CD4-positive, alpha-beta T cell treated with Interleukin-15 for 1 hour (primary cell): ENCODE results near the gene SETBP1.

Source experiments
- DNase-seq: peaks from one replicate; pipeline ENCODE4 v3.0.0-alpha.2; 2020

SETBP1 gene

DNA sequence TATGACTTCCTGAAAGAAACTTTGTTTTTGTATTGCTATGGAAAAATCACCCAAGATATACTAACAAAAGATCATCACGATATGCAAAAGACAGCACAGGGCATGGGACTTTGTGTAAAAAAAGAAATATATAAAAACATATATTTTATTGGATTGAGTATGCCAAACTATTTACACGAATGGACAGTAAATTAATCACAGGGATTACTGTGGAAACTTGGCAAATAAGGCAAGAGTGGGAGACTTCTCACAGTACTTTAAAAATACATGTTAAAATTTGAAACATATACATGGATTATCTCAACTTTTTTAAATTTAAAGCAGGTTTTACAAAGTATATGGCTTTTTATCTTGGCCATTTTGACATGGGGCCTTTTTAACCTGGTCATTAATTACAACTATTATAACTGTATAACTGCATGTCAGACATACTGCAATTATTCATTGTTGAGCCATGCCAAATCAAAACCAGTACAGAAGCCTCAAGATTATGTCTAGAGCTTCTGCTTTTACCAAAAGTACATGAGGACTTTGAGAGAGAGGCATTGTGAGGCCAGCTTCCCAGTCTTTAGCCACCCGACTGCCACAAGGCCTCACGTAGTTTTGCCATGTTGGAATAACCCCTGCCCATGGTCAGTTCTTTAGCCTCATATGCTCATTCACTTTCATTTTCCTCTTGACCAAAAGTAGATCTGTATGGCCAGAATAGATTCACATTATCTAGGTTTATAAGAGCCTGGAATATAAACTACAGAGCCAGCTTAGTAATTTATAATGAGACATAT is 419.8 kb downstream of the SETBP1 start:
- no peak for DNase-seq

DNA sequence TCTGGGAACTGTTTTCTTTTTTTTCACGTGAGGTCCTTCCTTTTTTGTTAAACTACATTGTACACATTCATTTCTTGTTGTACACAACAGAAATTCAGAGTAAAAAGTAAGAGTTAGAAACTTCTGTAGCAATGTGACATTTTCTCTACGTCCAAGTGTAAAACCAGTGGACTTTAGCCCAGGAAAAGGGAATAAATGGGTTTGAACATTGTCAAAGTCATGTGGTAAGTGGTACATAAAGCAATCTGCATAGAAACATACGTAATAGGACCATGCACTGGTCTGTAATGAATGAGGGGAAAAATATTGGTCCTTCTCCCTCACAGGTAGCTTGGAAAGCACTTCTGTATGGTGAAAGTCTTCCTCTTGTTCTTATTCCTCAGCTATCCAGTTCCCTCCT is 421.4 kb downstream of the SETBP1 start:
- no peak for DNase-seq

DNA sequence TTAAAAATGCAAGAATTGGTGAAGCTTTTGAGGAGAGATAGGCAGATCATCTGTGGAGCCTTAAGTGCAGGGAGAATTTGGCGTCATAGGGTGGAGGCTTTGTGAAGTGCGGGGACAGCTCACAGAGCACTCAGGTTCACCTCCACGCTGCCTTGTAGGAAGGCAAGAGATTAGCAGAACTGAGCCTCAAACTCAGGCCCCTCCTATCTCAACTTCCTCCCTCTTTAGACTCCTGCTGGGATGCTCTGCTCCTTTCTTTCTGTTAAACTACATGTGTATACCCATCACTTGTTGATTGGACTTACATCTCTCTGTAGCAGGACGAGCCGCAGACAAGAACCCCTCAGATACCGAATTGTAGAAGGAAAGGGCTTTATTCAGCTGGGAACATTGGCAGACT is 422.2 kb downstream of the SETBP1 start:
- no peak for DNase-seq

DNA sequence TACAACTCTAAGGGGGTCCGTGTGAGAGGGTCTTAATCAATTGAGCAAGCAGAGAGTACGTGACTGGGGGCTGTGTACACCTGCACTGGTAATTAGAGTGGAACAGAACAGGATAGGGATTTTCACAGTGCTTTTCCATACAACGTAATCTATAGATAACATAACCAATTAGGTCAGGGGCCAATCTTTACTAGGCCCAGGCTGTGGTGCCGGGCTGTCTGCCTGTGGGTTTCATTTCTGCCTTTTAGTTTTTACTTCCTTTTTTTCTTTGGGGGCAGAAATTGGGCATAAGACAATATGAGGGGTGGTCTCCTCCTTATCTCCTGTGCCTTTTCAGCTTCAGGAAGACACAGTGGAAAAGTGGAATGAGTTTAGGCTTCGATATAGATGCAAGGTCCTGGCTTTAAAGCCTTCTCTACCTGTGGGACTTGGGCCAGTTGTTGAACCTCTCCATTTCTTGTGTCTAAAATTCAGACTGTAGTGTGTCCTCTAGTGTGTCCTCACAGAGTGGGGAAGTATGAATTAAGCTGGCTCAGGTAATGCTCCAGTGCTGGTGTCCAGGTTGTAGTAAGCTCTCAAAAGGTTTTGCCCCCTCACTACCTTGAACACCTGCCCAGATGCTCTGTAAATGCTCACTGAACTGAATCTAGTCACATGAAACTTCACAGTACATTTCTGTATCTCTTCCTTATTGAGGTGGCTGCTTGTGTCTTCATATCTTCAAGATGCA is 422.8 kb downstream of the SETBP1 start:
- DNase-seq = peak; percentile 34

DNA sequence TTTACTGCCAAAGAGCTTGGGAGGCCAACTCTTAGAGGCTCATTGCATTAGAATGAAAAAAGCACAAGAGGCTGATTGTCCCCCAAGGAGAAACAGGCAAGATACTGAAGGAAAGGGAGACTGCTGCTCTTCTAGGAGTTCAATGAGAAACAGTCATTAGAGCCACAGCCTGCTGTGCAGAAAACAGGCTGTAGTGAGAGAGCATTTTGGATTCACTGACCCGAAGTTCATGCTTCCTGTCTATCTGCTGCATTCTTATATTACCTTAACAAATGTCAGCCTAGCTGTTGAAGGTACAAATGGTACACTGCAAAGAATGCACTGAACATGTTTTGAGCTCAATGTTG is 423.3 kb downstream of the SETBP1 start:
- DNase-seq = no peak

DNA sequence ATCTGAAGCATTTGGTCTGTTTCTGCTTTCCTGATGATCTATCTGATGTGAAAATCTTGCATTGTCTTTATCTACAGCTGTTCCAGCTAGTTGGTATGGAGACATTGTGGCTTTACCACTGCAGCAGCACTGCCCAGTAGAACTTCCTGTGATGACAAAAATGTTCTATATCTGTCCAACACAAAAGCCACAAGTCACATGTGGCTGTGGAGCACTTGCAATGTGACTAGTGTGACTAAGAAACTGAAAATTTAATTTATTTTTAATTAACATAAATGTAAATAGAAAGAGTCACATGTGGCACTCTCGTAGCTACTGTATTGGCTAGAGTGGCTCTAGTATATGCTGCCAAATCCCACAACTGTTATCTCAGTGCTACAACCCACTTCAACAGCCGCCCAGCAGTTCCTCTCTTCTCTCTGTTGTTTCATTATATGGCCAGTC is 425.7 kb downstream of the SETBP1 start:
- DNase-seq = peak; percentile 63

DNA sequence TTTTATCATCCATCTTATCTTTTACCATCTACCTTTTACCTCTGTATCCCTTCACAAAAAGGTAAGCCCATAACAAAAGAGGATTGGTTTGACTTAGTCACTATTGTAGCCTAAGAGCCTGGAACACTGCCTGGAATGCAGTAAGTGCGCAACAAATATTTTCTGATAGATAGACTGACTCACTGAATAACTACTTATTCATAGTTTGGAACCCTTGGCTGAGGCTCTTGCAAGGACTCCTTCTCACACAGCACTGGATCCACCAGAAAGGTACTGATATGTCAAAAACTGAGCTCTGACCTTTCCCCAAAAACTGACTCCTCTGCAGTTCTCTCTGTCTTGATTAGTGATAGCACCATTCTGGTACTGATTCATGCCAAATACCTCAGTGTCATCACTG is 426.7 kb downstream of the SETBP1 start:
- DNase-seq = no peak

DNA sequence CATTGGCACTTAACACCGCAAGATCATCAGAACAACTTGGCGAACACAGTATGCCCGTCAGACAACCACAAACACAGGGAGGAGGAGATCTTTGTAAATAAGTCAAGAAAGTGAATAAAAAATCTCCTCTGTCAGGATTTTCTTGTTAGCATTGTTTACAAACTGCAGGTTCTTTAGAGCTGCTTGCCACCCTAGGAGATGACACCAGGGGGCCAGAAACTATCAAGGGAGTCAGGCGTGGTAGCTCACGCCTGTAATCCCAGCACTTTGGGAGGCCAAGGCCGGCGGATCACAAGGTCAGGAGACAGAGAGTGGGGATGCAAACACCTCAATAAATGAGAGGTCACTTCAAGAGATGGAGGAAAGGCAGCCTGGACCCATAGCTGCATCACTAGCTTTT is 428.1 kb downstream of the SETBP1 start:
- no peak for DNase-seq

DNA sequence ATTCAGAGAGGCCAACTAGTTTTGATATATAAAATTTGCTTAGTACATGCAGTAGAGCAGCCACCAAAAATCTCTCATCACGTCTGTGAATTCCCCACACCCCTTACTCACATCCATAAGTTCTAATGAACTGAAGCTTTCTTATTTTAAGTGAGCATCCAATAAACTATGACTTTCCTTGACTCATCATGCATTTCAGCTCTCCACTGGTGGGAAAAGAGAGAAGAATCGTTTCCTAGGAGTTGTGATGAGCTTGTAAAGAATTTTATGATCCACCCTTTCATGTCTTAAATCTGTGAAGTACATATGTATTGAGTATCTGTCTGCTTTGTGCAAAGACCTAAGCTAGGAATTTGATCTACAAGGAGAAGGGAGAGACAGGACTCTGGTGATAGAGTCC is 428.6 kb downstream of the SETBP1 start:
- DNase-seq = no peak

DNA sequence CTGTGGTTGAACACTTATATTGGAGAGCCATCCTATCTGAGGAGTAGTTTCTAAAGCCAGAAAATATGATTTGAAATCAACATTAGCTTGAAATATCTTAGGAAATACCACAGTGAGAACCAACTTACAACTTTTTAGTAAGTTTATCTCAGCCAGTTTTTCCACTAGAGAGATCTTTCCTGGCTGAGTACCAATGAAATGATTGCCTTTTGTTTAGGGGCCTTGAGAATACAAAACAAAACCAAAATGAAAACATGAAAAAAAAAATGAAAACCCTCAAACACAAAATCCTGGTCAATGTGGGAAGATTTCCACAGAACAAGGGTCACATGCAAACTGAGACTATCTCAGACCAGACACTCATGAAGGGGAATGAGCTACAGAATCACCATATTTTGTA is 429.0 kb downstream of the SETBP1 start:
- DNase-seq = no peak

DNA sequence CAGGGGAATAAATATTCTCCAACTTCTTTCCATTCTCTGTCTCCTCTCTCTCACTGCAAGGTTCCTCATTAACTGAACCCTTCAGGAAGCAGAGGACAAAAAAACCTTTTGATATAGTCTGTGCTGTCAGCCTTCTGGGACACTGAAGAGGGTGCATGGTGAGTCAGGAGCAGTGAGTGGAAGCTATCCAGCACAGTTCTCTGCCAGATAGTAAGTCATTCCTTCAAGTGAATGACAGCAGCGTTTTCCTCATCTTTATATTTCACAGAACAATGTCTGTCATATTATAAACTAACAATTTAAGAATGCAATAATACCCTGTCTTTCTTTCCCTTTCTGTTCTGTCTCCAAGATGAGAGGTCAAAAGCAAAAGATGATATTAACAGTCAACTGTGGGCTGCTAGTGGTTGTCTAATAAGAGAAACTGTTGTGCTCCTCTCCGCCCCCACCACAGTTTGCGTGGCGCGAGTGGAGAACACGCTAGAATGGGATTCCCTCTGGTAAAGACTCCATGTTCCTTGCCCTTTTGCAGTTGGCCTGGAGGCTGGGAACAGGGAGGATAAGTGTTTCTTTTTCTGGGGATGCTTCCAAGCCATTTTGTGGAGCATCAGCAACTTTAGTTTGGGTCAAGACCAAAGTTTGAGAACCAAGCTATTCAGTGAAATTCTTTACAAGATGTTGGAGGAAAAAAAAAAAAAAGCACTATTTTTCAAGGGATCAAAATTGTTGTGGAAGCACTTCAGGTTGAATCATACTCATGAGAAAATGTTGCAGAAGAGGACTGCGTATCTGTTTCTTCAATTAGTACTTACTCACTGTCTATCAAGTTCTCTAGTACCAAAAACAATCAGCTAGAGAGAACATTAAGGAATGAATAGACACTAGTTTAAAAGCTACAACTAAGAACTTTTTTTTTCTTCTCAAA is 430.2 kb downstream of the SETBP1 start:
- DNase-seq = no peak

DNA sequence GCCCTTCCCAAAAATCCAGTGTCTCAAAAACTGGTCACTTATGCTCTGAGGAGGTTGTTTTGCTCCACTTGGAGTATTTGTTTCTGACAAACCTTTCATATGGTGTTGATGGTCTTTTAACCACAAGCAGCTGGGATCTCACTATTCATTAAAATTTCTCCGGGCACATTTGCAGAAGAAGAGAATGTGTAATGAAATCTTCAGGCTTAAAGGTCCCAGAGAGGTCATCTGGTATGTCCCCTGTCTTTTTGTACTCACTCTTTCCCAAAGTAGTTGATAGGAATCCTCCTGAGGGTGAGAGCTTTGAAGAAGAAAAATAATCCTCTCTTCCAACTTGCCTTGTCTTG is 430.8 kb downstream of the SETBP1 start:
- no peak for DNase-seq

DNA sequence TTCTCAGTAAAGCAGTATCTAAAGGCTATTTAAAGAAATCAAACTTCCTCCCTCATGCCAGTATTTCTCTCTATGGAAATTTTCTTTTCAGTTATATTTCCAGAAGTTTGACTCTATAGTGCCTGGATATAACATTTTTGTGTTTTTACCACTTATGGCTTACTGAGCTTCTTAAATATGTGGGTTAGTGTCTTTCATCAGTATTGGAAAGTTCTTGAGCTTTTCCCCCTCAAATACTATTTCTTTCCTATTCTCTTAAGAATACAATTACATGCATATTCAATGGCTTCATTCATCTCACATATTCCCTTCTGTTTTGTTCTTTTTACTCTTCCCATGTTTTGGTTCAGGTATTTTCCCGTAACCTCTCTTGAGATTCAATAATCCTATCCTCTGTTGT is 432.0 kb downstream of the SETBP1 start:
- DNase-seq = no peak

DNA sequence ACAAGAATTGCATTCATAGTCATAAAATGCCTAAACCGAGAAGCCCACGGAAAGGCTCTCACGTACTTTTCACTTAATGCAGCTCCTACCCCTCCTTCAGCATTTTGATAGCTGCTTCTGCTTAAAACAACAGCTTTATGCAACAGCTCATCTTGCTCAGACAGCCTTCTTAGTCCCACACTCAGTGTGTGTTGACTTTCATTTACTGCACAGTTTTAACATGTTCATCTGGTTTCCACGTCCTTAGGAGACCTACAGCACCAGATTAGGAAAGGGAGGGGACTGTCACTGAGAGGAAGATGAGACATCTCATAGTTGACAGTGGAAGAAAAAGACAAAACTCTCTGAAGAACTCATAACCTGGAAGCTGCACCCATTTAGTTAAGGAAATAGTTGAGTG is 435.4 kb downstream of the SETBP1 start:
- no peak for DNase-seq
